Tibial artery (tissue), 4 donors: ENCODE data around the gene ARL2.

Source experiments
- DNase-seq, 2 donors: peaks; one replicate each; pipeline ENCODE4 v3.0.0-alpha.2; 2019
- H3K27ac ChIP-seq, 2 donors: fragments of 200-600 bp; sonication (generic) in 1 of 2; 1 replicate in 1 of 2; 2 replicates in 1 of 2; pipeline ENCODE4 v1.5.1; 2018 to 2019; ENCODE audit warnings: mild to moderate bottlenecking in 1 of 2
- H3K27me3 ChIP-seq, 2 donors: fragments of 200-600 bp; sonication (generic) in 1 of 2; one replicate each; pipeline versions ENCODE4 v1.5.1 to v1.6.0; 2016 to 2019
- H3K36me3 ChIP-seq, 3 donors: fragments of 200-600 bp; sonication (generic) in 2 of 3; one replicate each; pipeline ENCODE4 v1.5.1; 2016 to 2019; ENCODE audit warnings: mild to moderate bottlenecking in 2 of 3
- H3K4me1 ChIP-seq, 4 donors: fragments of 200-600 bp; sonication (generic) in 2 of 4; 1 replicate in 3 of 4; 2 replicates in 1 of 4; pipeline ENCODE4 v1.5.1; 2016 to 2019
- H3K4me3 ChIP-seq, 2 donors: fragments of 200-600 bp; sonication (generic) in 1 of 2; 1 replicate in 1 of 2; 2 replicates in 1 of 2; pipeline ENCODE4 v1.5.1; 2018 to 2019; ENCODE audit warnings: mild to moderate bottlenecking in 2 of 2
- H3K9me3 ChIP-seq, 3 donors: fragments of 200-600 bp; sonication (generic) in 1 of 3; one replicate each; pipeline ENCODE4 v1.5.1; 2016 to 2019
- intact Hi-C: fragments of 100-400 bp; cut with DNase I; formaldehyde crosslinking; loops from one replicate; pipeline ENCODE4 v1.15.0; 2023; ENCODE audit warnings: low total_unique reads
- TF ChIP-seq, protein P1 (sequence below), 2 experiments: fragments of 200-600 bp in 1 of 2; fragments of 450-650 bp in 1 of 2; IDR thresholded peaks; one replicate each; pipeline ENCODE4 v1.5.1; 2017 to 2019; ENCODE audit warnings: antibody characterized with exemption in 2 of 2, mild to moderate bottlenecking in 1 of 2, moderate library complexity in 1 of 2

ARL2 gene

GRCh38 chr11:65013888-65014725, at the start of gene ARL2:
Gene ARL2, plus strand, starts transcription at chr11:65014160. Its CDS starts 48 bp downstream, at chr11:65014208.
- H3K4me1 ChIP-seq: peaks cover 6 to 23% (median 19%) of the 10 kb centered on the region in 4 donors
- peak; percentile 89 to 95 for DNase-seq
- H3K4me3 ChIP-seq: peak within 1 kb of the TSS; percentile 68 to 70
- intact Hi-C loops: loop anchor here (5.0 kb wide), 2 partner anchors 103 to 162 kb away; partner anchors contain the start of gene ZNHIT2
- peaks cover 9 to 18% (median 13%) of the 10 kb centered on the region in 3 donors for H3K36me3 ChIP-seq
- no peaks in the 10 kb centered on the region for H3K27me3 ChIP-seq
- TF ChIP-seq, protein P1, sequence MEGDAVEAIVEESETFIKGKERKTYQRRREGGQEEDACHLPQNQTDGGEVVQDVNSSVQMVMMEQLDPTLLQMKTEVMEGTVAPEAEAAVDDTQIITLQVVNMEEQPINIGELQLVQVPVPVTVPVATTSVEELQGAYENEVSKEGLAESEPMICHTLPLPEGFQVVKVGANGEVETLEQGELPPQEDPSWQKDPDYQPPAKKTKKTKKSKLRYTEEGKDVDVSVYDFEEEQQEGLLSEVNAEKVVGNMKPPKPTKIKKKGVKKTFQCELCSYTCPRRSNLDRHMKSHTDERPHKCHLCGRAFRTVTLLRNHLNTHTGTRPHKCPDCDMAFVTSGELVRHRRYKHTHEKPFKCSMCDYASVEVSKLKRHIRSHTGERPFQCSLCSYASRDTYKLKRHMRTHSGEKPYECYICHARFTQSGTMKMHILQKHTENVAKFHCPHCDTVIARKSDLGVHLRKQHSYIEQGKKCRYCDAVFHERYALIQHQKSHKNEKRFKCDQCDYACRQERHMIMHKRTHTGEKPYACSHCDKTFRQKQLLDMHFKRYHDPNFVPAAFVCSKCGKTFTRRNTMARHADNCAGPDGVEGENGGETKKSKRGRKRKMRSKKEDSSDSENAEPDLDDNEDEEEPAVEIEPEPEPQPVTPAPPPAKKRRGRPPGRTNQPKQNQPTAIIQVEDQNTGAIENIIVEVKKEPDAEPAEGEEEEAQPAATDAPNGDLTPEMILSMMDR (IDR thresholded peaks at IDR 0.05): peak; percentile 79 to 80
- H3K27ac ChIP-seq: peak within 1 kb of the TSS; percentile 94 to 95
- H3K9me3 ChIP-seq: no peaks in the 10 kb centered on the region

GRCh38 chr11:64967375-64967774, 46.6 kb upstream of the ARL2 start:
- H3K9me3 ChIP-seq: no peaks in the 10 kb centered on the region
- H3K4me1 ChIP-seq: peaks cover 0 to 11% (median 8%) of the 10 kb centered on the region in 4 donors
- H3K4me3 ChIP-seq: no peak overlapping the region
- DNase-seq: no peak
- H3K27me3 ChIP-seq: no peaks in the 10 kb centered on the region
- TF ChIP-seq, protein P1 (IDR thresholded peaks at IDR 0.05): no peak
- no peaks in the 10 kb centered on the region for H3K36me3 ChIP-seq
- intact Hi-C loops: no loop called here
- no peak overlapping the region for H3K27ac ChIP-seq

- no peak overlapping the region for H3K27ac ChIP-seq
- intact Hi-C loops: no loop called here
Measured at GRCh38 chr11:64969209-64969608, 44.8 kb upstream of the ARL2 start.

DNA sequence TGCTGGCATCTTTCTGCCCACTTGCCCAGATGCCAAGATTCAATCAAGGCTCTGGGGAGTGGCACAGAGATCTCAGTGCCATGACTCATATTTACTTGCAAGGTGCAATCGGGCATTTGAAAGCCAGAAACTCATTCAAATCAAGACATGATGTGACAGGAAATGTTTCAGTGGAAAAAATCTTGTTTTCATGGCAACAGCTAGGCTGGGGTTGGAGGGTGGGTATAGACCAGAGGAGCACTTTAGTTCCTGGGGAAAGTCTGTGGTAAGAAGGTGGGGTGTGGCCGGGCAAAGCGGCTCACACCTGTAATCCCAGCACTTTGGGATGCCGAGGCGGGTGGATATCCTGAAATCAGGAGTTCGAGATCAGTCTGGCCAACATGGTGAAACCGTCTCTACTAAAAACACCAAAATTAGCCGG, 43.2 kb upstream of the ARL2 start:
- no peak overlapping the region for H3K27ac ChIP-seq
- no peak for DNase-seq
- intact Hi-C loops: no loop called here
- H3K9me3 ChIP-seq: no peaks in the 10 kb centered on the region
- no peak overlapping the region for H3K4me3 ChIP-seq
- TF ChIP-seq, protein P1 (IDR thresholded peaks at IDR 0.05): no peak
- H3K36me3 ChIP-seq: no peaks in the 10 kb centered on the region
- no peaks in the 10 kb centered on the region for H3K27me3 ChIP-seq
- peaks cover 0 to 13% (median 9%) of the 10 kb centered on the region in 4 donors for H3K4me1 ChIP-seq

More at GRCh38 chr11:64969209-64969608, 44.8 kb upstream of the ARL2 start:
- Histone ChIP-seq H3K4me1 (peaks cover 0 to 13% (median 9%) of the 10 kb centered on the region in 4 donors), H3K36me3 (no peaks in the 10 kb centered on the region), H3K27me3 (no peaks in the 10 kb centered on the region), H3K9me3 (no peaks in the 10 kb centered on the region), H3K4me3 (no peak overlapping the region)
- TF ChIP-seq, protein P1 (IDR thresholded peaks at IDR 0.05): no peak
- DNase-seq: no peak

GRCh38 chr11:64971421-64972233, 42.3 kb upstream of the ARL2 start, which contains the start of gene MAJIN:
Gene MAJIN, minus strand, starts transcription at chr11:64972108. Its CDS starts 12,703 bp downstream, at chr11:64959405.
- peak; percentile 64 to 84 for DNase-seq
- TF ChIP-seq, protein P1 (IDR thresholded peaks at IDR 0.05): no peak
- H3K27me3 ChIP-seq: peaks cover 0 to 1% of the 10 kb centered on the region in 2 donors
- no peaks in the 10 kb centered on the region for H3K9me3 ChIP-seq
- H3K36me3 ChIP-seq: no peaks in the 10 kb centered on the region
- intact Hi-C loops: no loop called here
- H3K4me3 ChIP-seq: peak within 1 kb of the TSS; percentile 34 to 44
- H3K27ac ChIP-seq: peak within 1 kb of the TSS in 1 of 2 donors; percentile 2
- peaks cover 0 to 13% (median 9%) of the 10 kb centered on the region in 4 donors for H3K4me1 ChIP-seq
